Right lobe of liver (tissue), 6 donors: ENCODE data around the gene SAYSD1. TPM values are rescaled to one million over a fixed set of nuclear protein-coding genes. Genes with fewer than 3 reads are reported as not detected.

ENCODE experiments used
- ATAC-seq, 4 donors: fragments of 200-7000 bp; cut with Tn5 transposase; one replicate each; pipeline ENCODE4 v1.9.1; 2020; ENCODE audit warnings: mild to moderate bottlenecking in 4 of 4, moderate library complexity in 4 of 4
- DNase-seq, 3 donors: peaks; one replicate each; pipeline ENCODE4 v3.0.0-alpha.2; 2020
- H3K27ac ChIP-seq, 3 donors: fragments of 200-600 bp; one replicate each; pipeline ENCODE4 v1.8.0; 2022
- H3K27me3 ChIP-seq, 2 donors: fragments of 200-600 bp; one replicate each; pipeline ENCODE4 v1.8.0; 2022
- H3K36me3 ChIP-seq, 4 donors: fragments of 200-600 bp; sonication (generic) in 1 of 4; one replicate each; pipeline versions ENCODE4 v1.5.1 to v1.8.0; 2017 to 2022; ENCODE audit warnings: control low read depth in 1 of 4
- H3K4me1 ChIP-seq, 4 donors: fragments of 200-600 bp; sonication (generic) in 1 of 4; one replicate each; pipeline versions ENCODE4 v1.5.1 to v1.8.0; 2017 to 2022; ENCODE audit warnings: control low read depth in 1 of 4
- H3K4me3 ChIP-seq, 3 donors: fragments of 200-600 bp; one replicate each; pipeline ENCODE4 v1.8.0; 2022
- H3K9me3 ChIP-seq, 4 donors: fragments of 200-600 bp; sonication (generic) in 1 of 4; one replicate each; pipeline versions ENCODE4 v1.5.1 to v1.8.0; 2017 to 2022; ENCODE audit warnings: control low read depth in 1 of 4
- POLR2A ChIP-seq: fragments of 450-650 bp; IDR thresholded peaks from one replicate; pipeline ENCODE4 v1.6.1; 2017; ENCODE audit warnings: antibody characterized with exemption, mild to moderate bottlenecking
- WGBS: methylation state at CpG from one replicate; pipeline ENCODE4 v1.1.6; 2018; ENCODE audit warnings: low coverage, low lambda C conversion rate; ENCODE audit not compliant: insufficient coverage; ENCODE audit errors: missing lambda C conversion rate; 5-methylcytosine and 5-hydroxymethylcytosine counted together
- intact Hi-C, 2 donors: fragments of 100-400 bp; cut with DNase I; formaldehyde crosslinking; loops; one replicate each; pipeline versions ENCODE4 v1.11.2 to v1.14.1; 2022
- total RNA-seq, 6 experiments: library from RNA; depleted of rRNA in 2 of 6; stranded (reverse); fragments of >200 nt in 2 of 6; fragmentation: NEBNext Ultra II Directional in 3 of 6; extraction: Animal tissue kit (Norgen Biotek cat#: 25700) in 3 of 6; gene quantifications; one replicate each; pipeline versions ENCODE4 v1.1.0 to v1.2.4, GENCODE V29; 2016 to 2023
- TF ChIP-seq, protein P1 (sequence below), 4 donors: fragments of 200-600 bp in 3 of 4; fragments of 450-650 bp in 1 of 4; IDR thresholded peaks; one replicate each; pipeline versions ENCODE4 v1.5.1 to v1.8.0; 2016 to 2022; ENCODE audit warnings: antibody characterized with exemption in 4 of 4, mild to moderate bottlenecking in 2 of 4
- donor health status: DM: no; HTN: yes; CAD: no.
- donor health status: DM: no; HTN: no; CAD: no.
- donor health status: DM: no; HTN: no; CAD: no.
- donor health status: DM: no; HTN: yes; CAD: no.
- donor health status: DM: no; HTN: yes; CAD: no.

Gene SAYSD1
- total RNA-seq, 6 experiments from 2014 or later: 4.3 to 9.3 (median 7.0) TPM

DNA sequence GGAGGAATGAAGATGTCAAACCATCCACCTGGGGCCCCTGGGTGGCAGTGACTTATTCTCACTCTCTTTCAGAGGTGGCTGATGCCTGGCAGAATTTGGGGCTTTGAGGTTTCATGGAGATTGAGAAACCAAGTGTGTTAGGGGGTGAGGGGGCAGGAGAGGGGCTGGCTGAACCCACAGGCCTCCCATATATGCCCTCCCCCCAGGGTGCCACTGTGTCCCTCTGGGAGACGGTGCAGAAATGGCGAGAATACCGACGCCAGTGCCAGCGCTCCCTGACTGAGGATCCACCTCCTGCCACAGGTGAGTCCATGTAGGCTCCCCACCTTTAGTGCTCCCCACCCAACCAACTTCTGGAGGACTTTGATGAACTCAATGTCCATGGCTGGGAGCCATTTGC, 58.8 kb downstream of the SAYSD1 start:
- Histone ChIP-seq H3K36me3 (no peaks in the 10 kb centered on the region), H3K27ac (no peak overlapping the region), H3K4me1 (no peaks in the 10 kb centered on the region), H3K27me3 (no peaks in the 10 kb centered on the region), H3K9me3 (no peaks in the 10 kb centered on the region), H3K4me3 (no peak overlapping the region)
- ATAC-seq: no peak
- no CpG with 5 or more reads among the region's 5 CpGs for WGBS
- intact Hi-C loops: no loop called here
- no peak for DNase-seq
- TF ChIP-seq, protein P1, sequence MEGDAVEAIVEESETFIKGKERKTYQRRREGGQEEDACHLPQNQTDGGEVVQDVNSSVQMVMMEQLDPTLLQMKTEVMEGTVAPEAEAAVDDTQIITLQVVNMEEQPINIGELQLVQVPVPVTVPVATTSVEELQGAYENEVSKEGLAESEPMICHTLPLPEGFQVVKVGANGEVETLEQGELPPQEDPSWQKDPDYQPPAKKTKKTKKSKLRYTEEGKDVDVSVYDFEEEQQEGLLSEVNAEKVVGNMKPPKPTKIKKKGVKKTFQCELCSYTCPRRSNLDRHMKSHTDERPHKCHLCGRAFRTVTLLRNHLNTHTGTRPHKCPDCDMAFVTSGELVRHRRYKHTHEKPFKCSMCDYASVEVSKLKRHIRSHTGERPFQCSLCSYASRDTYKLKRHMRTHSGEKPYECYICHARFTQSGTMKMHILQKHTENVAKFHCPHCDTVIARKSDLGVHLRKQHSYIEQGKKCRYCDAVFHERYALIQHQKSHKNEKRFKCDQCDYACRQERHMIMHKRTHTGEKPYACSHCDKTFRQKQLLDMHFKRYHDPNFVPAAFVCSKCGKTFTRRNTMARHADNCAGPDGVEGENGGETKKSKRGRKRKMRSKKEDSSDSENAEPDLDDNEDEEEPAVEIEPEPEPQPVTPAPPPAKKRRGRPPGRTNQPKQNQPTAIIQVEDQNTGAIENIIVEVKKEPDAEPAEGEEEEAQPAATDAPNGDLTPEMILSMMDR (IDR thresholded peaks at IDR 0.05): no peak

DNA sequence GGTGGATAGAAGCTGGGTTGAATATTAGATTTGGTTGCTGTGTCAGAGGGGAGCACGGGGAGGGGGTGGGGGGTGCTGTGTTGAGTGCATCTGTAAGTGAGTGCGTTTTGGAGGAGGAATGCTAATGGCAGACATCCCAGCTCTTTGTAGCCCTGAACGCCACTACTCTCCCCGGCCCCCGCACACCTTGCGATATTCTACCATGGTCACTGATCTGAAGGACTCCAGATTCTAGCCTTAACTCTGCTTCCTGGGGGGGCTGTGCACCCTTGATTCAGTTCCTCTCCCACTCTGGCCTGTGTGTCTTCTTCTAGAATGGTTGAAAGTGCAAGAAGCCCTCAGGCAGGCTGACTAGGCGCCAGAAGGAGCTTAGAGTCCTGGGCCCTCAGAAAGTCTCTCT, 59.3 kb downstream of the SAYSD1 start:
- H3K4me3 ChIP-seq: no peak overlapping the region
- TF ChIP-seq, protein P1 (IDR thresholded peaks at IDR 0.05): no peak
- TF ChIP-seq POLR2A: no peak
- WGBS: 88% methylated on average over 5 of the region's 7 CpGs
- no peaks in the 10 kb centered on the region for H3K4me1 ChIP-seq
- no peak overlapping the region for H3K27ac ChIP-seq
- intact Hi-C loops: no loop called here
- H3K27me3 ChIP-seq: no peaks in the 10 kb centered on the region
- H3K36me3 ChIP-seq: no peaks in the 10 kb centered on the region
- no peaks in the 10 kb centered on the region for H3K9me3 ChIP-seq
- no peak for DNase-seq
- ATAC-seq: no peak

DNA sequence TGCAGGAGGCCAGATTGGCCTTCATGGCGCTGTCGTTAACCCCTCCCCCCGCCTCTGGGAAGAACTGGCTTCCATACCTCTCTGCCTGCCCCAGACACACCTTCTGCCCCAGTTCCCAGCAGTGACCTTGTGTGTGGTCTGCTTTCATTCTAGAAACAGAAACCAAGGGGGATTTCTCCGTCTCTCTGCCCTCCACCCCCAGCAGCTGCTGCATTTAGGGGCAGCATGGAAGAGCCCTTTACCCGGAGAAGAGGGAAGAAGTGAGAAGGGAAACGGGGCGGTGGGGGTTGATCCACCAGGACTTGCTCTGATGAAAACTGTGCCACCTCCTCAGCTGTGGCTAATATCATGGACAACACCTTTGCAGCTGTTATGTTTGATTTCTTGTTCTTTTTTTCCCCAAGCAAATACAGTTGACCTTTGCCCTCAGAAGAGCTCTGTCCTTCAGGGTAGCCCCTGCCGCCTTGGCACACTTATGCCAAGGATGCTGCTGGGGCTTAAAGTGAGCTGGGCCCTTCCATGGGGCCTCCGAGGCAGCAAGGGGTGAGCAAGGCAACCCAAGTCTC, 60.3 kb downstream of the SAYSD1 start:
- 75% methylated on average over 9 of the region's 9 CpGs for WGBS
- DNase-seq: no peak
- Histone ChIP-seq H3K27me3 (no peaks in the 10 kb centered on the region), H3K27ac (no peak overlapping the region), H3K4me1 (no peaks in the 10 kb centered on the region), H3K9me3 (no peaks in the 10 kb centered on the region), H3K36me3 (no peaks in the 10 kb centered on the region), H3K4me3 (no peak overlapping the region)
- TF ChIP-seq, protein P1 (IDR thresholded peaks at IDR 0.05): no peak
- no peak for TF ChIP-seq POLR2A
- intact Hi-C loops: no loop called here
- no peak for ATAC-seq

Other genes with a start within 250 kb of the SAYSD1 start
- gene GLP1R, start 66.4 kb downstream of the SAYSD1 start, total RNA-seq: not detected
- 10 to 100 TPM in 2 of 6 experiments, 1 to 10 TPM in 4; 3.2 to 54.3 (median 6.7) TPM for gene KCNK5, start 114.3 kb upstream of the SAYSD1 start, total RNA-seq
- under 1 TPM in 5 of 6 experiments, not detected in 1; 0.31 to 0.77 (median 0.39) TPM for gene KCNK17, start 199.2 kb upstream of the SAYSD1 start, total RNA-seq
- not detected for gene KCNK16, start 207.5 kb upstream of the SAYSD1 start, total RNA-seq